HG03039 (cell line): ENCODE data around the gene SLC28A1.
"Not testable (repeated sequence)": the region's sequence is repeated elsewhere in the genome, so short reads cannot be mapped to it uniquely, and the experiment has no call there.

Experiments used
- ATAC-seq: cut with Tn5 transposase; IDR thresholded peaks from one replicate; pipeline ENCODE4 v1.9.1; 2021; ENCODE audit warnings: mild to moderate bottlenecking, moderate library complexity; ENCODE audit not compliant: unreplicated experiment

The SLC28A1 gene

DNA sequence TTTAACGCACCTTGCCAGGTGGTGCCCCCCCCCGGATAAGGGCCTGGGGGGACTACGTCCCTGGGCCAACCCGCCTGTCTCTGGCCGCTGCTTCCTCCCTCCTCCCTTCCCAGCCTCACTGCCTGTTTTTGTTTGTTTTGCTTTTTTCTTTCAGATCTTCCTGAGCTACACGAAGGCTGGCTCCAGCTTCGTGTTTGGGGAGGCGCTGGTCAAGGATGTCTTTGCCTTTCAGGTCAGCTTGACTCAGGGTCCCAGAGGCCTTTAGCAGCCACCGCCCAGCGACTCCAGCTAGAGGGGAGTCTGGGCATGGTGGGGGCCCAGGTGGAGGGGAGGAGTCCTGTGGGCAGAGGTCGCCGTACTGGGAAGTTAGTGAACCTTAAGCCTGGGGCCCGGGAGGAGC is 24.1 kb downstream of the SLC28A1 start:
- no peak for ATAC-seq

GRCh38 chr15:84909029-84909428 is 24.6 kb downstream of the SLC28A1 start:
- ATAC-seq: no peak

GRCh38 chr15:84909782-84910181 is 25.3 kb downstream of the SLC28A1 start:
- no peak for ATAC-seq

- ATAC-seq: no peak
These were observed 26.6 kb downstream of the SLC28A1 start for GRCh38 chr15:84910928-84911623.

GRCh38 chr15:84911879-84912660 is 27.6 kb downstream of the SLC28A1 start:
- ATAC-seq: no peak

DNA sequence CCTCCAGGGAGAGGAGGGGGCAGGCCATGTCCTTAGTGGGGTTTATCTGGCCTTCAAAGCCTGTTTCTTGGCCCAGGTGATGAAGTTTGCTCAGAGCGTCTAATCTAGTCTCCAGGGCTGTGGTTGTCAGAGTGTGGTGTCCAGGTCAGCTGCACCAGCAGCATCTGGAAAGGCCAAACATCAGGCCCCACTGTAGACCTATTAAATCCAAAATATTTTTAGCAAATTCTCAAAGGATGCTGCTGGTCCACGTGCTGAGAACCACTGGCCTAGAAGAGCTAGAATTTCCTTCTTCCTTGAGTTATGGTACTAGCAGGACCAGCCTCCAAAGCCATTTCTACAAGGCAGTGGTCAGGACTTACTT is 28.9 kb downstream of the SLC28A1 start:
- ATAC-seq: no peak

DNA sequence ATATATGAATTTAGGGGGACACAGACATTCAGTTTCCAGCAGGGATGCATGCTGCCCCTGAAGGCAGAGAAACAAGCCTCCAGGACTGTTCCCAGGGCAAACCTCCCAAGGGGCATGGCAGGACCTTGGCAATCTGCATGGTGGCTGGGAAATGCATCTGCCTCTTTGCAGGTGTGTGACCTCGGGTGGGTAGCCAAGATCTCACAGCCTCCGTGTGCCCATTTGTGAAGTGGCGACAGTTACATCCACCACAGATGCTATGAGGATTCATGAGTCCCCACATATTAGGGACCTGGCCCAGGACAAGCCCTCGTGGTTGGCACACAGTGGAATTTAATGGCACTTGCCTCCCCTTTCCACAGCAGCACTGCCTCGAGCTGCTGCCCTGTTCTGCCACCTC is 29.9 kb downstream of the SLC28A1 start:
- ATAC-seq: no peak

DNA sequence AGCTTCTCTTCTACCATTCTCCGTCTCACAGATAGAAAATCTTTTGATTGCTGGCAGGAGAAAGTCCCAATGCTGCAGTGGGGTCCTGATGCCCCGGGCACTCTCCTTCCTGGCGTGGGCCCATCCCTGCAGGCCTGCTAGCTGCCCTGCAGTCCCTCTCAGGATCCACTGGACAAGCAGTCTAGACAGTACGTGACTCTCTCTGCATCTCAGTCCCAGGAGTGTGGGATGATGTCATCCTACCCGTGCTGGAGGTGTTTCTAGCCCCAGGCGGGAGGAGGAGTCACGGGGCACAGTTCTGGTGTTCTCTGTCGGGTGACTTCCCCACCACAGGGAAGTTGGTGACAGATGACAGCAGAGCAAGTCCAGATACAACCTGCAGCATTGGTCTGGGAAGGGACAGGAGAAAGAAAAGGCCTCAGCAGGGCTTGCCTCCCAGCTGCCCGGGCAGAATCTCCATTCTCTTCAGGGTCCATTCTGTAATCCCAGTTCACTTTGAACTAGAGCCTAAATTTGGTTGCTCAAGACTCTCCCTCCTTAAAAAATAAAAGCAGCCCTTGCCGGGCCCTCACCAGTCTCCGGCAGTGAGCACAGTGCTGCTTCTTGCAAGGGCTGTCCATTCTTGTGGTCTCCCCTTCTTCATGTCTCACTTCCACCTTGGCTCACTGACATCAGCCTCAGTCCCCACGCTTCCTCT is 30.6 kb downstream of the SLC28A1 start:
- ATAC-seq: peak; percentile 94

GRCh38 chr15:84915606-84915958 is 31.1 kb downstream of the SLC28A1 start:
- no peak for ATAC-seq

DNA sequence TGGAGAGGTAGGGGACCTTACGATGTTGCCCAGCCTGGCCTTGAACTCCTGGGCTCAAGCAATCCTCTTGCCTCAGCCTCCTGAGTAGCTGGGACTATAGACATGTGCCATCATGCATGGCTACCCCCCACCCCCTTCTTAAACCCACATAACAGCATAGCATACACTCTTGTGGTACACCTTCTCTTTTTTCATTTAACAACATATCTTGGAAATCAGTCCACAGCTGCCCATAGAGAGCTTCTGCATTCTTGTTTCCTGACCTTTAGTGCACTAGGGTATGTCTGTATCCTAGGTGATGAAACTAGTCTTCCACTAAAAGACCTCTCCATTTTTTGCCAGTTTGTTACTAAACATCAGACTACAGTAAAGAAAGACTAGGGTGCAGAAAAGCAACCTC is 33.0 kb downstream of the SLC28A1 start:
- ATAC-seq: no peak

DNA sequence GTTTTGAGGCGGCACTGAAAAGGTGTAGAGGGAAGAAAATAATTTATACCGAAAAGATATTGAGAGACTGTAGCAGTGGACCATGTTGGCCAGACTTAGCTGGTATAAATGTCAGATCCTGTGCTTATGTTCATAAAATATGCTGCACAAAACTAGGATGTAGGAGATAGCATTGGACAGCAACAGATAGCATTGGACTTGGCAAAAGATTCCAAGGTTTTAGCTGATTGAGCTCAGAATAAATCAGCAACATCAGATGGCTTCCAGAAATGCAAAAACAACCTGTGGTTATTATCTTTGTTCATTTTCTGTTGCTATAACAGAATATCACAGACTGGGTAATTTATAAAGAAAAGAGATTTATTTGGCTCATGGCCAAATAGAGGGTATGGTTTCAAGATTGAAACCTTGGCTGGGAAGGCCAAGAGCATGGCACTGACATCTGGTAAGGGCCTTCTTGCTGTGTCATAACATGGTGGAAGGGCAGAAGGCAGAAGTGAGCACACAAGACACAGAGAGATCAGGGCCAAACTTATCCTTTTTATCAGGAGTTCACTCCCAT is 34.7 kb downstream of the SLC28A1 start:
- no peak for ATAC-seq

DNA sequence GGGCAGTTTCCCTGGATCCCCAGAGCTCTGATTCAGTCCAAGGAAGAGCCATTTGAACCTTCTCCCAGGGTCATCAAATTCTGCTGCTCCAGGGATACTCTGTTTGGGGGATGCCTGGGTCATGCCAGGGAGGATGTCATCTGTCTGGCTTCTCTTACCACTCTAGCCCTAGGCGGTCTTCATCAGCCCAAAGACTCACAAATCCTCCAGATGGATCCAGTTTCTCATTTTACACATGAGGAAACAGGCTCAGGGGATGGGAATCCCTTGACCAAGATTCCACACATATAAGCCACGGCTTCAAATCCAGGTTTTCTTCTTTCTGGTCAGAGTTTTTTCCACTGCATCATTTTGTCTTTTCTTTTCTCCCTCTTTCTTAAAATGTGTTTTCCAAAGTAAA is 36.7 kb downstream of the SLC28A1 start:
- ATAC-seq: no peak

DNA sequence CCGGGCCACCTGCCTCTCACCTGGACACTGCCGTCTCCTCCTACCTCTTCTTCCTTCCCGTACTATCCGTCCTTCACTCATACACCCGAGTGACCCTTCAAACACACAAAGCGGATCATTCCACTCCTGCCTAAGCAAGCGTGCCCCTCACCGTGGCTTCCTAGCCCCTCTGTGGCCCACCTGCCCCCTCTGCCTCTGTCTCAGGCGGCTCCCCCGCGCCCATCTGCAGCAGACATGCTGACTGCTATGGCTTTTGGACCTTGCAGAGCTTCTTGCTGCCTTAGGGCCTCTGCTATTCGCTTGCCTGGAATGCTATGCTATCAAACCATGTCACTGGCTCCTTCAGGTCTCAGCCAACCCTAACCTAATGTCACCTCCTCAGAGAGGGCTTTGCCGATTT is 38.1 kb downstream of the SLC28A1 start:
- no peak for ATAC-seq

DNA sequence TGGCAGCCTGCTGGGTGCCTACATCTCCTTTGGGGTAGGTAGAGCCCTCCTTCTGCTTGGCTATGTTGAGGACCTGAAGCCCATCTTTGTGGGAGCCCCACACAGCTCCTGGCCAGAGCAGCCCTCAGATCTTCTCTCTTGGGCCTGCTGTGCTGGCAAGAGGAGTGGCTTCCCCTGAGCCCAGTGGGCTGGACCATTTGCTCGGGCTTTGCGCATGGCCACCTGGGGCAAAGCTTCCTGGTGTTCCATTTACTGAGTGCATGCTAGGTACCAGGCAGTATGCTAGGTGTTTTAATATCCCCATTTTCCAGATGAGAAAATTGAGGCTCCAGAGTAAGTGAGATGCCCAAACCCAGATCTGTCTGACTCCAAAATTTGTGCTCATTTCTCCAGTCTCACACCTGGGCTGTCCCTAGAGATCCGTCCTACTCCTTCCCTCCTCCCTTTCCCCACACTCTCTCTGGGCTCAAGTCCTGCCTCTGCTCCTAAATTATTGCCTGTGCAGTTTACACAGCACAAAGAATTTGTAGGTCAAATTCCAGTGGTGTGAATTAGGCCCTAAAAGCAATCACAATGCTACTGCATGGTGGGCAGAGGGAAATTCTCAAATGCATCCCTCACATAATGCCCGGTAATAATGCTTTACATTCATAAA is 39.7 kb downstream of the SLC28A1 start:
- ATAC-seq: no peak

DNA sequence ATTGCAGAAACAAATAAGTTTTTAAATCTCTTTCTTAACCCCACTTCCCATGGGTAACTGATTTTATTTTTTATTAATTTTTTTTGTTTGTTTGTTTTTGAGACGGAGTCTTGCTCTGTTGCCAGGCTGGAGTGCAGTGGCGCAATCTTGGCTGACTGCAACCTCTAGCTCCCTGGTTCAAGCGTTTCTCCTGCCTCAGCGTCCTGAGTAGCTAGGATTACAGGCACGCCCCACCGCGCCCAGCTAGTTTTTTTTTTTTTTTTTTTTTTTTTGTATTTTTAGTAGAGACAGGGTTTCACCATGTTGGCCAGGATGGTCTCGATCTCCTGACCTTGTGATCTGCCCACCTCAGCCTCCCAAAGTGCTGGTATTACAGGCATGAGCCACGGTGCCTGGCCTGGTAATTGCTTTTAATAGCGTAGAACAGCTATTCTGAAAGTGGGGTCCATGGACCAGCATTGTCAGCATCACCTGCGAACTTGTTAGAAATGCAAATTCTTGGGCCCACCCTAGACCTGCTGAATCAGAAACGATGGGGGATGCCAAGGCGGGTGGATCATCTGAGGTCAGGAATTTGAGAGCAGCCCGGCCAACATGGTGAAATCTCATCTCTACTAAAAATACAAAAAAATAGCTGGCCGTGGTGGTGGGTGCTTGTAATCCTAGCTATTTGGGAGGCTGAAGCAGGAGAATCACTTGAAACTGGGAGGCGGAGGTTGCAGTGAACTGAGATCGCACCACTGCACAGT is 40.5 kb downstream of the SLC28A1 start:
- ATAC-seq: not testable (repeated sequence)

DNA sequence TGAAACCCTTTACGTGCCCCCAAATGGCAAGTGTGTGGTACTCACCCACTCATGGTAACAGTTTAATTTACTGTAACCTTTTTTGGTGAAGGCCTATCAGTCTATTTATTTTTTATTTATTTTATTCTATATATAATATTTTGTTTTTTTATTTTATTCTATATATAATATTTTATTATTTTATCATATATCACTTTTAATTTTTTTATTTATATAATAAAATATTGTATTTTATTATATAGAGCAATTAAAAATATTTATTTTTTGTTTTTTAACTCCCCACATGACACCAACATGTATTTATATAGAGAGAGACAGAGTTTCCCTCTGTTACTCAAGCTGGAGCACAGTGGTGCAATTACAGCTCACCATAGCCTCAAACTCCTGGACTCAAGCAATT is 41.4 kb downstream of the SLC28A1 start:
- no peak for ATAC-seq

DNA sequence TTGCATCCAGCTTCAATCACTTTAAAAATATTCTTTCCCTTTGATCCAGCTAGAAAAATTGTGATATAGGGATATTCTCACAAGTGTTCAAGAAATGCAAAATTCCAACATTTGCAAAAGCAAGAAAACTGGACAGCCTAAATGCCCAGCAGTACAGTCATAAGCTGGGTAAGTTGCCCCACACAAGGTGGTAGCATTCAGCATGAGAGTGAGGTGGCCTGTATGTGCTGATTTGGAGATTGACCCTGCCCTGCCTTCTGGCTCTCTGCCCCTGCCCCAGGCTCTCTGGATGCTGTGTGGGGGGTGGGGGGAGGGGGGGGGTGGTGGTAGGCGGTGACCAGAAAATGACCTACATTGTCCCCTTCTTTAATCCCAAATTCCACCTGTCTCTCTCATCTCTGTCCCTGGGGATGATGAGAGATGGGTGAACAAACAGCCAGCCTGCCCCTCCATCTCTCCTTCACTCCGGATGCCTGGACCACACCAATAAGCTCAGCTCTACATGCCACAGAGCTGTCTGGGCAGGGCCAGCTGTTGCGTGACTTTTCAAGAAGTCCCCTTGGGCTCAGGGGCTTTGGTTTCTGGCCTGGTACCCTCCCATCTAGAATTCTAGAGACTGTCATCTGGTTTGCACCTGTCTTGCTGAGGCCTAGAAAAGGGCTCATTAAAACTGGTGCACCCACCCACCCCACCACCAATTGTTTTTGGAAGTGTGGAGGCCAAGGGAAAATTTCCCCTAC is 42.2 kb downstream of the SLC28A1 start:
- no peak for ATAC-seq

- ATAC-seq: no peak
These were observed 44.3 kb downstream of the SLC28A1 start for GRCh38 chr15:84928843-84929168.

DNA sequence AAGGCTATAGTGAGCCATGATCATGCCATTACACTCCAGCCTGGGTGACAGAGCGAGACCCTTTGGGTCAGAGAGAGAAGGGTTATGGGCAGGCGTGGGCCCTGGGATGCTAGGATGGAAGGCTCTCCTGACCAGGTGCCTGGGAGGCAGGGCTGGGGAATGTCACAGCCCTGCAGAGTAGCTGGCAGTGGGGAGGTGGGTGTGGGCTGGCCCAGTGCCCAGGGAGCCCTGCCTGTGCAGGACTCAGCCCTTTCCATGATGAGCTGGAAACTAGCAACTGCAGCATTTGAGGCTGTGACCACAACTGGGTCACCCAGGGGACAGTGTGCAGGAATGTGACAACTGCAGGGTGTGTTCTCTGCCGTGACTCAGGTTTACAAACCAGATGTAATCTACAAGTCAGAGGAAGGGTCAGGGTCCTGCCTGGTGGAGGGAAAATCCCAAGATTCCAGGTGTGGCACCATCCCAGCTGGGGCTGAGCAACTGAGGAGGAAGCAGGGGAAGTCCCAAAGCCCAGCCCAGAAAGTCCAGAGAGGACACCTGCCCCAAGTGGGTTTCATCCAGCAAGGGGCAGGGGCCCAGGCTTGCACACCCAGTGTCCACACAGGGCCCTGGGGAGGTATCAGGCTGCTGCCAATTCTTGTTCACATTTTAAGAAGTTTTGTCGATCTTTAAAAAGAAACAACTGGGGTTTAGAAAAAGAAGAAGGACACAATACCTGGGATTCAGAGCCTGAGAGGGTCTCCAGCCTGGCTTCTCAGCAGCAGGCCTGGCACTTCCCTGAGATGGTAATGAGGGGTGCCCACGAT is 45.5 kb downstream of the SLC28A1 start:
- no peak for ATAC-seq
